GM18870 (cell line): ENCODE data around the gene PARD3B.

Experiments
- ATAC-seq: cut with Tn5 transposase; IDR thresholded peaks from one replicate; pipeline ENCODE4 v1.9.1; 2021; ENCODE audit warnings: moderate library complexity; ENCODE audit not compliant: unreplicated experiment

PARD3B gene

DNA sequence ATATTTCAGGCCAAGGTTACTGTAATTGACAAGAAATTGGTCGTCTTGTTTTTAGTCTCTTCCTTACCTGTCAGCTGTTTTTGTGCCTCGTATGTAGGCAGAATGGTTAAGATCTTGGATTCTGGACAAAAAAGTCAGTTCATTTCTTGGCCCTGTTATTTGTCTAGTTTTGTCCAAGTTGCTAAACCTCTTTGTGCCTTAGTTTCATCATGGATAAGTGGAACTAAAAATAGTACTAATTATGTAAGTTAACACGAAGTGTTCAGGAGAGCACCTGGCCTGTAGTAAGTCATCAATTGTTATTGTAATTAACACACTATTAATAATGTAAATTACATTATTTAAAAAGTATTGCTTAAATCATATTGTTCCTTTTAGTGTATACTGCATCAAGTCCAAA lies 148.0 kb downstream of the PARD3B start:
- no peak for ATAC-seq

DNA sequence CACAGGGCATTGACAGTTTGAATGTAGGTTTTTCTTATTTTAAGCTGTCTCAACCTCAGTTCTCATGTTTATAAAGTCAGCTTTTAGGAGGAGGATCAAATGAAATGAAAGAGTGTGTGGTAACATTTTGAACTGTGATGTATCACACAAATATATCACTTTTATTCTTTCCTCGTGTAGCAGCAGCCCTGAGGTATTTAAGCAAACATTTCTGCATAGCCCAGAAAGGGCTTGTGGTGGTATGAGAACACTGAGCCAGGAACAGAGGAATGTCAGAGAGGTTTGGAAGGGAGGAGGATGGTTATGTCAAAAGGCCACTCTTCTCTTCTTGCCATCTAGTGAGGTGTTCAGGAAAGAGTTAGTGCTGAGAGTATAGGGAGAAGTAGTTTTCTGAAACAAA lies 150.2 kb downstream of the PARD3B start:
- ATAC-seq, result no peak

DNA sequence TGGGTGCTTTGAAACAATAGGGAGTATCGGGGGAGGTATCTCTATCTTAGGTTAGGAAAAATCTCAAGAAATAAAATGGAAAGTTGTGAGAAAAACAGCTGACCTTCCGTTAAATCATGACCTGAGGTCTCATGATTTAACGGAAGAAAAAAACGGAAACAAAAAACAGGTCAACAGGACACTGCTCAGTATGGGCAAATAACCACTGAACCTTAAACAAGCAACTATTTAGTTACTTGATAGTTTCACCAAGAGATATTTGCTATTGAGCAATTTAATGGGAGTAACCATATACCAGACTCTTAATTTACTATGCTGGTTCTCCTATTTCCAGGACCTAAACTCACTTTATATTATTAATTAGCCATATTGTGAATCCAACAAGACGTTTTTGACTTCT lies 150.8 kb downstream of the PARD3B start:
- ATAC-seq, result no peak

DNA sequence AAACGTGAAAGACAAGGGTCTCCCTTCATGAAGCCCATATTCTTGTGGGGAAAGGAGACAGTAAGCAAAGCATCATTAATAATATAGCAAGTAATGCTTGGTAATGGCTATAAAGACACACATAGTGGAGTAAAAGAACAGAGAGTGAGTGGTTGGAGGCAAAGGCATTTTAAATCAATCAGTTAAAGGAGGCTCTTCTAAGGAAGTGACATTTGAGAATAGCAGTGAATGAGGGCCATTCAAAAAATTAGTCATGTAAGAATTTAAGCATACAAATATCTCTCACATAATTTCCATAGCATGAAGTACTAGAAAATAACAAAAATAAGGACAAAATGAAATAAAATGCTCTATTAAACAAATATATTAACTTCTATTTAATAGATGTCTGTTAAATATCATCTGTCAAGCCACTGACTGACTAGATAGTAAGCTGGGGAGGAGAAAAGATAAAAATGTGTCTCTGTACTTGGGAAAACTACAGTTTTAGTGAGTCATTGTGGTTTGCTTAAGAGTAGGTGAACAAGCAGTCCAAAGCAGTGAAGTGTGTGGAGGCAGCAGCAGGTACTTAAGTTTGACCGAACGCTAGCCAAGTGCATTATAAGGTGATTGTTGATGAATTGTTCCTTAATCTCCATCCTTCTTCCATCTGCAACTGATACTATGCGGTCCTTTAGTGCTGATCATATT lies 160.1 kb downstream of the PARD3B start:
- ATAC-seq, result no peak

DNA sequence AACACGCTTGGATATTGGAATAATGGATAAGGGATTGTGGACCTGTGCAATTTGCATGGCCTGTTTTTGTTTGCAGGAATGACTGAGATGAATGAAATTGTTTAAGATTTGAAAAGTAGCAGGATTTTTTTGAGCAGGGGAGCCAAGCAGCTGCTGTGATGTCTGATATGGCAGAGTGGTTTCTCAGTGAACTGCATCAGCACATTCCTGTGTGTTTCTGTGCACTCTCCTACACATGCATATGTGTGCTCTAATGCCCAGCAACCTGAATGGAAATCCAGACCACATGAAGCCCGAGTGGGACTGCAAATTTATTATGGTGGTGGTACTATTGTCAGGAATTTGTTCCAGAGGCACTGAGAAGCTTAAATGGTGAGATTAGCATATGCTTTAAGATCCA lies 161.7 kb downstream of the PARD3B start:
- no peak for ATAC-seq

DNA sequence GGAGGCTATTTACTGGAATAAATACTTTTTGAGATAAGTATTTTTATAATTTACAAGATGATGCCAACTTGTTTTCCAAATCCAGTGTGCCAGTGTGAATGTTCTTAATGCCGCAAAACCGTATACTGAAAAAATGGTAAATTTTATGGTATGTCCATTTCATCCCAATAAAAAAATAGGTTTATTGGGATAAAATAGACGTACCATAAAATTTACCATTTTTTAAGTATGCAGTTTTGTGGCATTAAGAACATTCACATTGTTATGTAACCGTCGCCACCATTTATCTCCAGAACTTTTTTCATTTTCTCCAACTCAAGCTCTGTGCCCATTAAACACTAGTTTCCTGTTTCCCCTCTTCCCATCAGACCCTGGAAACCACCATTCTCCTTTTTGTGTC lies 167.9 kb downstream of the PARD3B start:
- ATAC-seq, result no peak

DNA sequence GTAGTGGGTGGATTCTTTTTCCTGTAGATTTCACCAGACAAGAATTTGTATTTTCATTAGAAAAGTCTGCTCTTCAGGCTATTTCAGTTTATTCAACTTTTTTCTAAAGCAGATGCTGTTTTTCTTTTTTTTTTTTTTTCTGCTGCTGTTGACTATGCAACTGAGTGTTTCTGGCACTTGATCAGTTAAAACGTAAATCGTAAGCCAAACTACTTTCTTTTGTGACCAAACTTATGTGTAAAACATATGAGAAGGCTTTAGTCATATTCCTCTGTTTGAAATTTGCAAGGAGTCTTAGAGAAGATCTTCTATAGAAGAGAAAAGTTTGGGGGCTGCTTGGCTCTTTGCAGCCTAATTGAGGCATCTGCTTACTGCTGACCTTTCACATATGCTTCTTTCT lies 170.1 kb downstream of the PARD3B start:
- ATAC-seq, result no peak

DNA sequence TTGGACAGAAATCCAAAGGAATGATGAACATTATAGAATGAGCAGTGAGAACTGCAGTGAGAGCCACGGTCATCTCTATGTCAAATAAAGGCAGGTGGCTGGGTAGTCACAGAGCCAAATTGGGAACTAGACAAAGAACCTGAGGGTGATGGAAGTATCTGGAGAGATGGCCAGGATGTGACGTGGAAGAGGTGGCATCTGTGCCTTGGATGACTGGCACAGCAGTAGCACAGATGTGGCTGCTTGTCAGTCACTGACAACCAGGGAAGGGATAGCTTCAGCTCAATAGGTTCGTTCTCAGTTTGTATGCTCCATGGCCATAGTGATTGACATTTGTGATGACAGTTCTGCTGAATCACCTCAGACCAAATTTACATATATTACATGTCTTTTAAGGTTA lies 172.3 kb downstream of the PARD3B start:
- no peak for ATAC-seq

DNA sequence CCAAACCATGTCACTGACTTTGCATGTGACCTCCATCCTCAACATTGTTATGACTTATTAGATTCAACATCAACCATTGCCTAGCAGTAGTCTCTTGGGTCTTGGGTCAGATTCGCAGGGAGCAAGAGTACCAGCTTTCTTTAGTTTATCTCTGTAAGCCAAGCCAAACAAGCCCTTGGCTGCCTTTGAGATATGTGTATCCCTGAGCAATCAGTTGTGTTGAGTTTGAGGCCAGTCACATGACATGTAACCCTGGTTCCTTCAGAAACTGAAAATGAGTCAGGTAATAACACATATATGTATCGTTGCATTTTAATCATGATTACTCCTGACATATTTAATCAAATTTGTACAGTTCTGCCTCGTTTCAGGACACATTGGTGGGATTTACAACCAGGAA lies 173.3 kb downstream of the PARD3B start:
- no peak for ATAC-seq

DNA sequence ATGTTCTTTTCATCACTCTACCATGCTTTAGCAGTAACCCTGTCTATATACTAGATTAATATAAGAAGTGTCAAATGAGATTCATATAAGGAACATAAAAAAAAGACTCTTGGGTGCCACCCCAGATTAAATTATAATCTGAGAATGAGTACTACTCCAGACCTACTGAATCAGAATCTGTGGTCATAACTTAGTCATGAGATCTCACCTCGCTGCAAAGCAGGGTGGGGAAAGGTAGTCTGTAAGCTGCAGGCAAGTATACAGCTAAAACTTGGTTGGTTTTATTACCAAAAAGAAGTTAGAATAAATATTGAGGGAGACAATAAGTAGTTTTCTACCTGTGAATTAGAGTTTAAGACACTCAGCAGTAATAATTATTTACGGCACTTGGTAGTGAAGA lies 175.6 kb downstream of the PARD3B start:
- ATAC-seq, result no peak

DNA sequence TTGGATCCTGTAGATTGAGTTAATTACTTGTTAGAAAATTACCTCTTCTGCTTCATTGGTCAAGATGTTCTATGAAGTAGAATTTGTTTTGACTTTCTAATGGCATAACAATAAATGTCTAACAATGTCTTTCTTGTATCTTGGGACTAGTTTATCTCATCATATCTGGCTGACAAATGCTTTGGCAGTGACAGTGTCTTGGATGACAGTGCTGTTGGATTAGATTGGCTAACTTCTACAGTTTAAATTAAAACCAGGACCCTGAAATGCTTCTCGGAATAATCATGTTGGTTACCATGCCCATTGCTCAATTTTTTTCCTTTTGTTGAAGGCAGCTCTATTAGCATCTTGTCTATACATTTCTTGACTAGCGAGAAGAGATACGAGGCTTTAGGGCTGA lies 176.9 kb downstream of the PARD3B start:
- ATAC-seq, result no peak

DNA sequence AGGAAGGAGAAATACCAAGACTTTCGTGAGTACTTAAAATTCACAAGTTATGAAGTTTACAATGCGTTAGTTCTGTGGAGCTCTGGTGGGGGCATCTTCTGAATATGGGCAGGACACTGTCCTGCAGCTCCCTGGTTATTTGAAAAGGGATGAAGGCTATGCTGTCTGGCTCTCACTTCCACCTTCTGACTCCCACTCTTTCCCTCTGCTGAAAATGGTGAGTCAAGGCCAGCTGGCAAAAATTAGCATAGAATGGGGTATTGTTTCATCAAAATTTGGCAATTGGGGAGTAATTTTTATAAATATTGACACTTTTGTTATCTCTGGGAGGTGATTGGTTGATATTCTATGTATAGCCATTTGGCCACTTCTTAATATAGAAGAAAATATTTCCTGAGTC lies 177.4 kb downstream of the PARD3B start:
- no peak for ATAC-seq

DNA sequence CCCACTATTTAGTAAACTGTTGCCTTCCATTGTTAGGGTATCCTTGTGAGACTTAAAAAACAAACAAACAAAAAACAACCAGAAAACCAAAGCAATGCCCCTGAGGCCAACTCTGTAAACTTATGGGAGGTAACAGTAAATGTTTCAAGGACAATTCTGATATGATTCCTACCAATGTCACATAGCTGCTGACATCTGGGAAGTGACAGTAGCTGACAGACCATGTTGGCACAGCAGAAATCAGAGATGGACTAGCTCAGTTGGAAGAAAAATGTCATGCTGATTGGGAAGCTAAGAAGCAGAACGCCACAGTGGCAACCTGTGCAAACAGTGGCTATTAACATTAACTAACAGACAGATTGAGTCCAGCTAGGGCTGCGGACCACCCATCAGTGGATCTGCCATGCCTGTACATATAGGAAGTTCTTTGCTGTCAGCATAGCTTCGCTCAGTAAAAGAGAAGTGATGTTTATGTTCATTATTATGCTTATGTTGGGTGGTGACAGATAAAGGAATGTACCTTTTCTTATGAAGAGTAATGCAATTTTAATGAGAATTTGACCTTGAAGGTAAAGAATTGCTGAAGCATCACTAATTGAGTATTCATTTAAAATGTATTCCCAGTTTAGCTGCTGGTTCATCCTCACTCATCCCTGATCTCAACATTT lies 180.6 kb downstream of the PARD3B start:
- no peak for ATAC-seq

DNA sequence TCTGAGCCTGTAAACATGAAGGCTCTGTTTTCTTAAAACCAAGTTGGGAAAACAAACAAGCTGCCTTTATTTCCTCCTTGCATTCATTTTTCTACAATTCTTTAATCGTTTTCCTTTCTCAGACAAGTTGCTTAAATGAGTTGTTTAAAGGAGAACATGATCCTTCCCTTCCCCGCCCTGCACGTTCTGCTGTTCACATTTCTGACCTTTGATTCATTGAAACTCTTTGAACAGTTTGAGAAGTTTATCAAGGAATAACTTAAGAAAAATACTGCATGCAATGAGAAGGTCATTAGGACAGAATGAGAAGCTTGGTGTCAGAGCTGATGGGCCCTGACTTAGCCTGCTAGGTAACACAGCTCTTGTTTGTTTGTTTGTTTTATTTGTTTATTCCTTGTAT lies 181.6 kb downstream of the PARD3B start:
- no peak for ATAC-seq

DNA sequence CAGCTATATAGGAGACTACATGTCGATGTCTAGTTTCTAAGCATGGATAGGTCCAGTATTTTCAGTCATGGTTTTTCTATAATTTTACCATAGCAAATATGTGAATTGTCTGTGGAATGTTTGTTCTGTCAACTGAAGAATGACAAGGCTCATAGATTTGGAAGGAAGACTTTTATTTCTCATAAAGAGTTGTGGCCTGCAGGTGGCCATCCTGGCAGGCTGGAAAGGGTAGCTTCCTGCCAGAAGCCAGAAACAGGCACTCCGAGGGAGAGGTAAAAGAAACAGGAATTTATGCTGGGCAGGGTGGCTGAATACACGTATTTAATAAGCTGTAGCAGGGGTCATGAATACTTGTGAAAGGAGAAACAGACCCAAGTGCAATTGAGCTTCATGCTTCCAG lies 182.1 kb downstream of the PARD3B start:
- no peak for ATAC-seq

DNA sequence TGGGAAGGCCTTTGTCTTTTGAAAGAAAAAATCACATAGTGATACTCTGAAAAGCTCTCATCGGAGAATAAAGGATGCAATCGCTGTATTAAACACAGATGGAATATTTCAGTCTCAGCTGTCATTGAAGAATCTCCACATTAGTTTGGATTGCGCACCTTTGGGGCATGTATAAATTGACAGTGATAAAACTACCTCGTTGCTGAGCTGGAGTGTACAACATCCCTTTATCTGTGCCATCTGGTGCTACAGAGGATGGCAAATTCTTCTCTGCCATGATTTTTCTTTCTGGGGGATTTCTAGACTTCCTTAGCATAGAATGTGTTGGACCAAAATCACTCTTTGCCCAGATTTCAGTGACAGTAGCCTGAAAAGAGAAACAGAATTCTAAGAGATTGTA lies 185.3 kb downstream of the PARD3B start:
- no peak for ATAC-seq

DNA sequence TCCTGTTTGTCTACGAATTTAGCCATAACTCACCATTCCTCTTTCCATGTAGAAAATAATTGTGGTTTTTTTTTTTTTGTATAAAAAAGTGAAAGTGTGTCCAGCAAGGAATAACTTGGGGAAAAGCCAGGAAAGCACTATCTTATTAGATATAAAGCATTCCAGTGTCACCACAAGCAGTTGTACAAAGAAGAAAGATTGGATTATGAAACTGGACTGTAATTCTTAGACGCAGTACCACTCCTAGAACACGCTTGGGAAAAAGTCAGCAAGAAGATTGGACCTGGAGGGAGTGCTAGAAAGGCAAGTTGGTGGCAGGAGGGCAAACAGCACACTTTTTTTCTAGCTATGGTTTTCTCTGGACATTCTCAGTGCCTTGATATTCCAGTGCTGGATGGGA lies 186.7 kb downstream of the PARD3B start:
- ATAC-seq, result no peak

DNA sequence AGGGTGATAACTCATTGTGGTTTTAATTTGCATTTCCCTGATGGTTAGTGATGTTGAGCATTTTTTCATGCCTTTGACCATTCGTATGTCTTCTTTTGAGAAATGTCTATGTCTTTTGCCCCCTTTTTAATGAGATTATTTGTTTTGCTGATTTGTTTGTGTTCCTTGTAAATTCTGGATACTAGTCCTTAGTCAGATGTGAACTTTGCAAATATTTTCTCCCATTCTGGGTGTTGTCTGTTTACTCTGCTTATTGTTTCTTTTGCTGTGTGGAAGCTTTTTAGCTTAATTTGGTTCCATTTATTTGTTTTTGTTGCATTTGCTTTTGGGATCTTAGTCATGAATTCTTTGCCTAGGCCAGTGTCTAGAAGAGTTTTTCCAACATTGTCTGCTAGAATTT lies 192.0 kb downstream of the PARD3B start:
- no peak for ATAC-seq

DNA sequence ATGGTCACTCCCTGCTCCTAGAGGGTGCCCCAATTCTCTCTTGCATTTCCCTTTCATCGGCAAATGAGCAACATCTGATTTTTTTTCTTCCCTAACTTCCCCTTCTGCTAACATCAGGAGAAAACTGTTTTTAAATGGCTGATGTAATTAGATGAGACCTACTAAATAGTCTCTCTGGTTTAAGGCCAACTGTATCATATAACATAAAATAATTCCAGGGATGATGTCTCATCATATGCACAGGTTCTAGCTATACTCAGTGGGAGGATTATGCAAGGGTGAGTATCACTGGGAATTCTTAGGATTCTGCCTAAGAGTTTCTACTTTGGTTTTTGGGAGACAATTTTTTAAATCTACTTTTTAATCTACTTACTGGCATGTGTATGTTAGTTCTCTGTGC lies 193.4 kb downstream of the PARD3B start:
- no peak for ATAC-seq

DNA sequence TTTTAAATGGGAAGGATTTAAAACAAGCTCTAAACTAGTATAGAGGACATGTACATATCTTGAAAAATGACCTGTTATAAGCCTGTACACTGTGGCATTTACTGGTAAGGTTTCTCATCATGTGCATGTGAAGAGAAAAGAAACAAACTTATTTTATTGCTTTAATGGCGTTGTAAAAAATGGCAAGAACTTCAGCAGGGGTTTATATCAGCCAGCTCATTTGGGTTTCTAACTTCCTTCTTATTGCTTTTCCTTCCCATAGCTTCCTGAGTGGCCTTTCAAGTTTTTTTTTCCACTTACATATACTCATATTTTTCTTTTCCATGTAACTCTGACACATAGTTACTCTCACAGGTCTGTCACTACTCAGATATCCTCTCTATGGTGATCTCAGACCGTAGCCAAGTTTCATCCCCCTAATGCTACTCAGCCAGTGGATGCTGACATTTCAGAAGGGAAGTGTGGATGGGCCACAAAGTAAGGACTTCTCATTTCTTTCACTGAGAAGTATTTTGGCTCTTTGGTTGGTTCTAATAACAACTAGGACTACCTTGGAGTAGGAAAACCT lies 198.2 kb downstream of the PARD3B start:
- no peak for ATAC-seq

DNA sequence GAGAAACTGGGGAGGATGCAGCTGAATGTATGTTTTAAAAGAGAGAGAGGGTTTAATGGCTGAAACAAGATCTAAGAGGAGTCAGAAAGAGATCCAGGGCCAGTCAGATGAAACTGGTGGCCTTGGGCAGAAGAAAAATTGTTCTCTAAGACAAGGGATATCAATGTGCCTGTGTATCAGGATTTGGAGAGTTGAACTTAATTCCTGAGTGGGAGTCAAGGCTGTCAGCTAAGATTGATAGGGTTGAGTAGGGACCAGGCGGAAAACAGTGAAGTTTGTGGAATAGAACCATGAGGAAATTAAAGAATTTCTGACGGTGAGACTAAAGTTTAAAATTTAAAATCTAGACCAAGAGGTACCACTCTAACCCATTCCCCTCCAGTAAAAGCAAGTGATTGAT lies 199.2 kb downstream of the PARD3B start:
- ATAC-seq, result no peak

DNA sequence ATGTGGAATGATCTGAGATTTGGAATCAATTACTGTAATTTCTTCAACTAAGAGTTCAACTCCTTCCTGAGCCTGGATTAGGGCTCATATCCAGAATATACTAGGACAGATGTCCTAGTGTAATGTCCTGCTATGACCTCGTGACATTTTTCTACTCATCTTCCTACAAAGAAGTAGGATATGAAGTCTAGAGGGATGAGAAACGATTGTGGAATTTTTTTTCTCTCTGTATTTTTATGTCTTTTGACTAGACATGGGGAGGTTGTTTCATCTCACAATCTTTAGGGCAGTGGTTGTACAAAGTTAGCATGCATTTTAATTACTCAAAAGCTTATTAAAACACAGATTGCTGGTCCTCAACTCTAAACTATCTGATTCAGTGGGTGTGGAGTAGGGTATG lies 203.0 kb downstream of the PARD3B start:
- ATAC-seq, result no peak

DNA sequence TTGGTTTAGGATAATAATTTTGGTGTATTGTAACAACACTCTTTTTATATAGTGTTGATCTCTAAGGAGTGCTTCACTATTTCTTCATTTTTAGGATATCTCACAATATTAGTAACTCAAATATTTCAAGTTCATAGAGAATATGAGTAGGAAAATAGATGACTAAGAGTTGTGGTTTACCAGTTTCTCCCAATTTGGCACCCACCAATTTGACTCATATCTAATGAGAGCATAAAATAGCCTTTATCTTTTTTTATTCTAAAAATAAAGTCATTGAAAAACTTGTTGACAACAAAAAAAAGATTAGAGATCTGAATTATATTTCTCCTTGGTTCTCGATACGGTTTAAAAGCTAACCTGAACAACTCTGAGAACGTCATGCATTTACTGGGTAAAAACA lies 204.0 kb downstream of the PARD3B start:
- ATAC-seq, result no peak
